DMS 273 treated with DMSO at 0.1 percent for 48 hours (cell line): Measurements from ENCODE around the gene MTF2.
"Not testable (repeated sequence)": the region's sequence is repeated elsewhere in the genome, so short reads cannot be mapped to it uniquely, and the experiment has no call there.

Source experiments
- DNase-seq: peaks from one replicate; lab custom pipeline; 2025; lab: John Stamatoyannopoulos, UW

Gene MTF2

GRCh38 chr1:93142161-93142560 lies 63.1 kb downstream of the MTF2 start:
- DNase-seq, result no peak

DNA sequence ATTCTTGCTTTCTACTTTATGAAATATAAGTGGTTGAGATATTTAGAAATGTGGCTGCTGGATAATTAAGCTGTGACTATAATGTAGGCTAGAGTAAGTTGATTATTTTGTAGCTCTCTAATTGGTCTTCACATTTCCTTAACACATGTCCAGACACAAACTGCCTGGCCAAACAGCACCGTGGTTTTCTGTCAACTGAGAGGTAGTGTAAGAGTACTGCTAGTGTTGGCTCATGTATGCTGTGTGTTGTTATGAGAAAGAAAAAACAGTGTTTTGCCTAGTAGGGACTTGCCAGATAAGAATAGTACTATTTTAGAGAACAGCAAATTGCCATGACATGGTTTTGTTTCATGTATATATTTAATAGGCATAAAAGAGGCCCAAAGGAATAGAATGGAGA lies 64.1 kb downstream of the MTF2 start:
- no peak for DNase-seq

DNA sequence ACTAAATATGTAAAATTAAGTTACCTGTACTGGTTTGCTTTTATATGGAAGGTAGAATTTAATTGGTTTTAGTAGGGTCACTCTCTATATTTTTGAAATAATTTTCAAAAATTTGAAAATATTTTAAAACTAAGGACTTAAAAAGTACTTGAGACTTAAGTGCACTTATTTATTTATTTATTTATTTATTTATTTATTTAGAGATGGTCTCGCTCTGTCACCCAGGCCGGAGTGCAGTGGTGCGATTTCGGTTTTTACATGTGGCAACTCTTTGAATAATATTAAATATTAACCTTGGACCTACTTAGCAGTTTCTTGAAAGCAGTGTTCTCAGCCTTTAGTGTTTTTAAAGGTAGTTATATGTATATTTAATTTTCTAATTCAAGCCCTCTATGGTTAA lies 64.7 kb downstream of the MTF2 start:
- DNase-seq, result no peak

DNA sequence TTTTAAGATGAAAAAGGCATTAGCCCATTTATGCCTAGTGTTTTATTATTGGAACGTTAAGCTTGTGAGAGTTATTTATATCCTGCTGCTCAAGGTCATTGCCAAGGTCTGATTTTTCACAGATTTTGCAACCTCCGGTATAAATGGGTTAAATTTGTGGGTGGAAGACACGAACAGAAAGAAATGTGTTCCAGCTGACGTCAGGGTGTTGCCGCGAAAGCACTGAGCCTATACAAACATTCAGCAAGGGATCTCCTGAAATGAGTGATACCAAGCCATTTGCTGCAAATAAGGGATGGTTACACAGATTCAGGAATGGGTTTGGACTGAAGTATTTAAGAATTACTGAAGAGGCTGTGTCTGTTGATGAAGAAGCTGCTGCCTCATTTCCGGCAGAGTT lies 68.9 kb downstream of the MTF2 start:
- no peak for DNase-seq

DNA sequence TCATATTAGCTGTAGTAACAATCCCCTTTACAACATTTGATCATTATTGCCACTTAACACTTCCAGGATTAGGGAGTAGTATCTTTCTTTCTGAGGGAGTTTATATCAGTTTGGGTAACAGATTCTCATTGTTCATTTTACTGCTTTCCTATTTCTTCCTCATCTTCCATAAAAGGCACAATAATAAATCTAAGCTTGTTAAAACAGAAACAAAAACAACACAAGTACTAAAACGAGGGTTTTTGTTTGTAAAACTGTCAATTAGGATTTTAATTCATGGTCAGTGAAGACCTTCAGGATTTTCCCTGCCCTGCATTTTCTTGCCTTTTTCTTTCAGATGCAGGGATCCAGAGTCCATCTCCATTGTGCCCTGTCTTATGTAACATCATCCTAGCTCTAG lies 71.6 kb downstream of the MTF2 start:
- DNase-seq, result no peak

DNA sequence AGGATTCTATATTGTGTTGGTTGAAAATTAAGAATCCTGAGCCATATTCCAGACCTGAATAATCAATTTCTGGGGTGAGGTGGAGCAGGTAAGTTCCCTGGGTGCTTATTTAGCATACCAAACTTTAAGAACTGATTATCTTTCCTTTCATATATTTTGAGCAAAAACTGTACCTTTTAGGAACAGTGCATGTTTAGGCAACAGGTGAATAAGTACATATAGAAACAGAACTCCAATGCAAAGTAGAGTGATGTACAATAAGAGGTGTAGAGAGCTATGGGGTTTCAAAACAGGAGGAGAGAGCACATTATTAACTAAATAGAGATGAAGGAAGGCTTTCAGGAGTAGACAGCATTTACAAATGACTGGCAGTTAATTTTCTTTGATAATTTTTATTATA lies 72.4 kb downstream of the MTF2 start:
- no peak for DNase-seq

GRCh38 chr1:93152835-93153234 lies 73.8 kb downstream of the MTF2 start:
- no peak for DNase-seq

- DNase-seq, result no peak
Observed at GRCh38 chr1:93154898-93155297, 75.8 kb downstream of the MTF2 start.

GRCh38 chr1:93155335-93155734 lies 76.3 kb downstream of the MTF2 start:
- no peak for DNase-seq

DNA sequence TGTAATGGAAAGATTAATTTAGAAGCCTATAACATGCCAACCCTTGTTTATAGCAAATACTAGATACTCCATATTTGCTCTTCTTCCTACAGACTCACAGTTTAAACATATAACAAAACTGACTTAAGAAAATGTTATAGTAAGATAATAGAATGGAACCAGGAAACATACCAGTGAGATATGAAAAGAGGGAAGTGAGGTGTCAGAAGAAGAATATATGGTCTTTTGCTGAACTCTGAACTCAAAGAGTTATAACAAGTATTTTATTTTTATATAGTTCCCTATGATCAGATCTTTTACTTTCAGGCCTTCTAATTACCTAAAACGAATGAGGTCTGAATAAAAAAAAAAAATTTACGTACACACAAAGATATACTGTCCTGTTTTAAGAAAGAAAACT lies 80.3 kb downstream of the MTF2 start:
- DNase-seq, result no peak

- not testable (repeated sequence) for DNase-seq
Observed at GRCh38 chr1:93163314-93163713, 84.2 kb downstream of the MTF2 start.

DNA sequence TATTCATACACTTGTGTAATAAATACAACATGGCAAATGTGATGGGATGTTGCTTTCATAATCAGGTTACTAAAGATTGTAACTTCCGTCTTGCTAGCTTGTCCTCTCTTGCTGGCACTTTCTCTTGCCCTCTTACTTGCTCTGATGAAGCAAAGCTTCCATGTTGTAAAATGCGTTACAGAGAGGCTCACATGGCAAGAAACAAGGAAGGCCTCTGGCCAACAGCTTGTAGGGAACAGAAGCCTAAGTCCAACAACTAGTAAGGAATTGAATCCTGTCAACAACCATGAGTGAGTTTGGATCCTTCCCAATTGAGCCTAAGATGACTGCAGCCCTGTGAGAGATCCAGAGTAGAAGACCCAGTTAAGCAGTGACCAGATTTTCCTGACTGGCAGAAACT lies 85.7 kb downstream of the MTF2 start:
- no peak for DNase-seq

- DNase-seq, result not testable (repeated sequence)
Observed at GRCh38 chr1:93165895-93166294, 86.8 kb downstream of the MTF2 start.

- no peak for DNase-seq
Observed at GRCh38 chr1:93167006-93167405, 87.9 kb downstream of the MTF2 start.

- DNase-seq, result not testable (repeated sequence)
Observed at GRCh38 chr1:93170141-93170678, 91.1 kb downstream of the MTF2 start.

DNA sequence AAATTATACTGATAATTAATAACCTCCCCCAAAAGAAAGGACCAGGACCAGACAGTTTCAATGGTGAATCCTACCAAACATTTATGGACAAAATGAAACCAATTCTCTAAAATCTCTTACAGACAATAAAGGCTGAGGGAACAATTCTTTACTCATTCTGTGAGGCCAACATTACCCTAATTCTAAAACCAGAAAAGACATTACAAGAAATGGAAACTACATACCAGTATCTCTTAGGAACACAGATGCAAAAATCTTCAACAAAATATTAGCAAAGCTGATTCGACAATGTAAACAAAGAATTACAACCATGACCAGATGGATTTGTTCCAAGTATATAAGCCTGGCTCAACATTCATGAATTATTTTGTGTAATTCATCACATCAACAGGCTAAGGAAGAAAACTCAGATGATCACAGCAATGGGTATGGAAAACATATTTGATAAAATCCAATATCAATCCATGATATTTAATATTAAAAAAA lies 92.5 kb downstream of the MTF2 start:
- no peak for DNase-seq

- DNase-seq, result no peak
Observed at GRCh38 chr1:93172778-93173177, 93.7 kb downstream of the MTF2 start.

DNA sequence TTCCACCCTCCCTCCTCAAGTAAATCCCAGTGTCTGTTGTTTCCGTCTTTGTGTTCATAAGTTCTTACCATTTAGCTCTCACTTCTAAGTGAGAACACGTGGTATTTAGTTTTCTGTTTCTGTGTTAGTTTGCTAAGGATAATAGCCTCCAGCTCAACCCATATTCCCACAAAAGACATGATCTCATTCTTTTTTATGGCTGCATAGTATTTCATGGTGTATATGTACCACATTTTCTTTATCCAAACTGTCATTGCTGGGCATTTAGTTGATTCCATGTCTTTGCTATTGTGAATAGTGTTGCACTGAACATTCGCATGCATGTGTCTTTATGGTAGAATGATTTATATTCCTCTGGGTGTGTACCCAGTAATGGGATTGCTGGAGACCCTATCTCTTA lies 95.6 kb downstream of the MTF2 start:
- not testable (repeated sequence) for DNase-seq

DNA sequence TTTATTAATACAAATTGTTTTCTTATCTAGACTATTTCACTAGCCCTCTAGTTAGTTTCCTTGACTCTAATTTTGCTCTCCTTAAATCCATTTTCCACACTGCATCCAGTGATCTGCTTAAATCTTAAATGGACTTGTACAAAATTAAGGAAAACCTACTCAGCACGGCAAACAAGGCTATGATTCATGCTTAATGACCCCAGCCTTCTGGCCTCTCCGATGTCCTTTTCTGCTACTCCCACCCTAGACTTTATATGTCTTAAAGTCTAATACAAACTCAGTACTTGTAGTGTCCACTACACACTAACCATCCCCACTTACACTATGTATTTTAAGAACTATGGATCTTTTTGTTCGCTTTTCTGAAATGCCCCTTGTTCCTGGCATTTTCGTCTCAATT lies 98.9 kb downstream of the MTF2 start:
- DNase-seq, result peak; percentile 14

GRCh38 chr1:93178418-93178817 lies 99.3 kb downstream of the MTF2 start:
- no peak for DNase-seq

- DNase-seq, result peak; percentile 95
Observed at GRCh38 chr1:93179886-93180722, 101.0 kb downstream of the MTF2 start, which contains the start of gene TMED5. TMED5 (minus strand) TSS chr1:93180413; CDS start chr1:93180242, 171 bp downstream.

DNA sequence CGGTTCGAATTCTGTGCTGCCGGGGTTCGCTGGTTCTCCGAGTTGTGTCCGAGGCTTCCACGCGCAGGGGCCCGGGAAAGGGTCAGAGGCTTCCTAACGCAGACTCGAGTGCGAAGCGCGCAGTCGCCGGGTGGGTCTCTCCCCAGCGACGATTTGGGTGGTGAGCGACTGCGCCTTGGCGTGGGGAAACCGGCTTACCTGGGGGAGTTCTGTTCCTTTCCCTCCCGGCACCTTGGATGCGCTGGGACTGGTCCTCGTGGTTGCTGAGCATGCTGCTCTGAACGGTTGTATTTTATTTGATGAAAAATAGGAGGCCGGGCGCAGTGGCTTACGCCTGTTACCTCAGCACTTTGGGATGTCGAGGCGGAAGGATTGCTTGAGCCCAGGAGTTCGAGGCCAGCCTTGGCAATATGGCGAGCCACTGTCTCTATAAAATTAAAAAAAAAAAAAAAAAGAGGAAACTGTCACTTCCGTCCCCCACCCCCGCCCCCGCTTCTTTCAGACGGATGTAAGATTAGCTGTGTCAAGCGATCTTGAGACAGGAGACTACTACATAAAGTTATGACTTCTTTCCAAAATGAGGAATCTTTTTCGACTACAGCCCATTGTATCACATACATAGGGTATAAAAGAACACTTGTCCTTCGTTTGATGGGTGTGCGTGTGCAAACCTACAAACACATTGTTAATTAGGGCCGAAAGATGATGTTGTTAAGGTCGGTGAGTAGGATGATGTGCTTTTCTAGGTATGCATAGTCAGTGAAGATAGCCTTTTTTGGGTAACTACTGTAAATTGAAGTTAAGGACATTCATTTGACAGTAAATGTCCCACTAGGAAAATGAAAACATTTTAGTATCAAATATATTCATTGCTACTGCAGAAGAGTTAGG lies 101.9 kb downstream of the MTF2 start, which contains the start of gene CCDC18:
Gene CCDC18, plus strand, starts transcription at position 2 of the 891 bp plus-strand sequence. CDS start 2,638 bp downstream, outside the sequence.
- DNase-seq, result no peak
